HG03108 (cell line): ENCODE results near the gene PISD.

Experiments
- ATAC-seq: cut with Tn5 transposase; IDR thresholded peaks from one replicate; pipeline ENCODE4 v1.9.1; 2021; ENCODE audit warnings: moderate library complexity; ENCODE audit not compliant: unreplicated experiment

Gene PISD

DNA sequence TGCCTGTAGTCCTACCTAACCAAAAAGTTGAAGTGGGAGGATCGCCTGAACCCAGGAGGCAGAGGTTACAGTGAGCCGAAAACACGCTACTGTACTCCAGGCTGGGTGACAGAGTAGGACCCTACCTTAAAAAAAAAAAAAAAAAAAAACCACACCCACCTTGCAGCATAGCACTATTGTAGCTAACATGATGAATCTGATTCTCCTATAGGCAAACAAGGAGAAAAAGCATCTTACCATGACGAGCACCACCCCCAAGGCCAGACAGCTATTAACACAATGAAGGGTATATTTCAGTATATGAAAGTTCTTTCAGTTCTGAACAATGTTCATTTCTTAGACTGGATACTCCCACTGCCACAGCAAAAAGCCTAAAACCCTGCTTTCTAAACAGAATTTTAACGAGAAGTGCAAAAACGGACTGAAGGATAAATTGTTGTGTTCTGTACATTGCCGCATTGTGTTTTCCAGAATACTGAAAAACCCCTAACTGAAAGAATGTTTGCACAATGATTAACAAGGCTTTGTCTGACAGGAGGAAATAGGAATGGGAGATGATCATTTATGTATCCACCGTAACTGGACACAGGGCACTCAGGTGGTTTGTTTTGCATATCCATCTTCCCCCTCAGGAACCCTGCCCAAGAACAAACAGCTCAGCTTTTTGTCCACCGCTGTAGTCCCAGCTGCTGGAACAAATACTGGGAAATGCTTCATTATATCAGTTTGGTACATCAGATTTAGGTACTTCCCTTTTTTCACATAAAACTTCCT lies 8.9 kb downstream of the PISD start:
- no peak for ATAC-seq

DNA sequence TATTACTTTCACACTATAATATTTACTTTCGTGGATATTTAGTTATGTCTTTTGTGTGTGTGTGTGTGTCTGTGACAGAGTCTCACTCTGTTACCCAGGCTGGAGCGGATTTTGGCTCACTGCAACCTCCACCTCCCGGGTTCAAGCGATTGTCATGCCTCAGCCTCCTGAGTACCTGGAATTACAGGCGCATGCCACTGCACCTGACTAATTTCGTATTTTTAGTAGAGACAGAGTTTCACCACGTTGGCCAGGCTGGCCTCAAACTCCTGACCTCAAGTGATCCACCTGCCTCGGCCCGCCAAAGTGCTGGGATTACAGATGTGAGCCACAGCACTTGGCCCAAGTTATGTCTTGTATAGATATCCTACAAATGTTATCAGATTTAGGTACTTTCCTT lies 9.9 kb downstream of the PISD start:
- ATAC-seq, result no peak

DNA sequence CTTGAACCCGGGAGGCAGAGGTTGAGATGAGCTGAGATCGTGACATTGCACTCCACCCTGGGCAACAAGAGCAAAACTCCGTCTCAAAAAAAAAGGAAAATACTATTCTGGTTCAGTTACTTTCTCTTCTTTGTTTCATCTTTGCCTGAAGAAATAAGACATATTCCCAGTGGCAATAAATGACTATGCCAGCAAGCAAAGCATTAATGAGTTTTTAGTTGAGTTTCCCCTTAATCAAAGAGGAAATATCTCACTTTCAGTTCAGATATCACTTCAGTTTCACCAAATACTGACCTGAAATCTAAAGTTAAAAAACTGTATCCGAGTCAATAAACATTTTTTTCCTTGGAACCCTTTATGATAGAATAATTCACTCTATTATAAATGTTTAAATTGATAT lies 10.4 kb downstream of the PISD start:
- ATAC-seq, result no peak

DNA sequence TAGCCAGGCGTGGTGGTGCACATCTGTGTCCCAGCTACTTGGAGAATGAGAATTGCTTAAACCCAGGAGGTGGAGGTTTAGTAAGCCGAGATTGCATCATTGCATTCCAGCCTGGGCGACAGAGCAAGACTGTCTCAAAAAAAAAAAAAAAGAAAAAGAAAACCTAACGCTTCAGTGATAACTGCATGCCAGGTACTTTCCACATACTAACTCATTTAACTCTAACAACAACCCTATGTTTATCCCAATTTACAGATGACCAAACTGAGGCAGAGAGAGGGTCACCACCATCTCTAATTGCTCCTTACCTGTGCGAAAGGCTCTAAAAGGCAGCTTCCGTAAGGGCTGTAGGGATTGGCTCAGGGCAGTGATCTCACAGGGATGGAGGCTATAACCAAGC lies 11.6 kb downstream of the PISD start:
- ATAC-seq, result no peak

DNA sequence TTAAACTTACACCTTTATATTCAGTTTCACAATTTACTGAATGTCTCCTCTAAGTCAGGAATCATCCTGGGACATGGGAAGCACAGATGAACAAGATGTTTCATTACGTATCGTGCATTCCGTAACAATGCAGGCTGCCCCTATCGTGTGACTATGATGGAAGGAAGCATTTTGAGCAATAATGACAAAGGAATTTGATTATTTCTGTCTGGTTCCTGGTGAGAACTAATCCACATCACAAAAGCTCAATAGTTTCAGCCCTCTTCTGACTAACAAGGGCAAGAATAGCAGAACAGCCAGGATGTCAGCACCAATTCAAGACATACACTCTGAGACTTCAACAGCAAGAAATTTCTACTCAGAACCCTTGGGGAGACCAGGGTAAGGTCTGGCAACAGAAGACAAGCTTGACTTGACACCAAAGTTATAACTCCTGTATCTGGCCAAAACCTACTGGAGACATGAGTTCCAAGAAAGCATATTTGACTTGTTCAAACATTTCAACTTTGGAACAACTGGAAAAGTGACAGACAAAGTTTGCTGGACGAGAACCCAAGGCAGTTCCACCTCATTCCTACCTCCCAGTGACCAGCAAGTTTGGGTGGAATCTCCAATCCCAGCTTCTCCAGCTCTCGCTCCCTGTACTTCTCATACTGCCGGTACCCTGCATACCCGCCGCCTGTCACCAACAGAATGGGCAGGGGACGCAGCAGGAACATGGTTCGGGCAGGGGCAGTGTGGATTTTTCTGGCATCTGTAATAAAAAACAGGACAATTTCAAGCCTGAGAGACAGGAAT lies 14.3 kb downstream of the PISD start:
- ATAC-seq, result no peak

DNA sequence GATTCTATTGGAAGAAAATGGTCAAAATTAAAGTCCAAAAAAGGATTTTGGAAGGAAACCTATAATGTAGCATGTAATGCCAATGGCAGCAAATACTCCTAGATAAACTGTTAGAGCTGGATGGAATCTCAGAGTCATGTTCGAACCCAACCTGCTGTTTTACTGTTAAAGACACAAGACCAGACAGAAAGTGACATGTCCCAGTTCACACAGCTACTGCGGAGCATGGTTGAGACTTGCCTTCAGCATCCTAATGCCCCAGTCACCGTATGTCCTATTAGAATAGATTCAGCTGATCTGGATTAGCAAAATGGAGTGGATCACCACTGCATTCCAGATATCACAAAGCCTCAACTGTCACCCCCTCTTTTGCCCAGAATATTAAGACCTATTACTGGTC lies 14.9 kb downstream of the PISD start:
- ATAC-seq, result no peak

DNA sequence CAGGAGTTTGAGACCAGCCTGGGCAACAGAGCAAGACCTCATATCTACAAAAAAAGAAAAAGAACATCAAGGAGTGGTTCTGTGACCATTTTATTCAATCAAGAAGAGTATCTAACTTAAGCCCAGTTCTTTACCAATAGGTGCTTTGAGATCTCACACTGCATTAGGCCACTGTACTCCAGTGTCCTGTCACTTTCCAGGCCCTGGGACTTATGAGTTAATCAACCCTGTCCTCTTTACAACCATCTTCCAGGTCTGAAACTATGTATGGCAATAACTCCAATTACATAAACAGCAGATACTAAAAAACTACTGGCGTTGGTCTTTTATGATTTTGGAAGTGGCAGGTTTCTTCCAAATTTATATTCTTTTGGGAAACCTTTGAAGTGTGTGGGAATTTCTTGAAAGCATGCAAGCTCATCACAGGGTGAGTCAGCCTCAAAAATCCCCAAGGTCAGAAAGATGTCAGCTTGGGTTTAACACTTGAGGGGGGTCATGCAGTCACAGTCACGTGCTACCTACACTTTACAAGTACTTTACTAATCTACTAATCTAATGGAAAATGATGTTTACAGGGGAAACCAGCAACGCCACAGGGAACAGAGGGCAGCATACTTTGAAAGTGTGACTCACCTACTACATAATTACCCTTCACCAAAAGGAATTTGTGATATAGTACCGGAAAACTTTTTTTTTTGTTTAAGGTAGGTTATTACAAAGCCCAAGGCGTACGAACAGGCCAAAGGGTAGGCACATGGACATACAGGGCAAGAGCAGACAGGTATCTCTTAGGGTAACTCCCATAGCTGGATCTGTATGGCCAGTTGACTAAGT lies 15.6 kb downstream of the PISD start:
- no peak for ATAC-seq

DNA sequence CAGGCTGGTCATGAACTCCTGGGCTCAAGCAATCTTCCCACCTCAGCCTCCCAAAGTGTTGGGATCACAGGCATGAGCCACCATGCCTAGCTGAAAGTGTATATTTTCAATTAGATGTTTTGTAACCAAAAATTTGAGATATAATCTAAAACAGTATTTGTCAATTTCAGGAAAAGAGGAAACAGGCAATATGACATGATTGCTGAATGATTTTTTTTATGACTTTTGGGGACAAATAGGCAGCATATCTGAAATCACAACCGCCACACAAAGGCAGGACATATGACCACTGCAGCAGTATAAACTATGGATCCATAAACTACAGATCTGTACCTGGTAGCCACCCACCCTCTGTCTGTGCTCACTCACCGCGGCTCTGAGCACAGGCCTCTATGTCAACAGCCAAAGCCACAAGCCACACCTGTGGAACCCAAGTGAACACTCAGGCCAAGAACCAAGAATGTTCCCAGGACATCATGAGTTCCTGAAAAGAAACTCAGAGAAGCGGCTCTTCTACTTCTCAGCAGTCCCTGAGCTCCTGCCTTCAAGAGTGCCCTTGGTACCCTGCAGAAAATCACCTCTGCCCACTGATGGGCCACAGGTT lies 22.5 kb downstream of the PISD start:
- no peak for ATAC-seq

DNA sequence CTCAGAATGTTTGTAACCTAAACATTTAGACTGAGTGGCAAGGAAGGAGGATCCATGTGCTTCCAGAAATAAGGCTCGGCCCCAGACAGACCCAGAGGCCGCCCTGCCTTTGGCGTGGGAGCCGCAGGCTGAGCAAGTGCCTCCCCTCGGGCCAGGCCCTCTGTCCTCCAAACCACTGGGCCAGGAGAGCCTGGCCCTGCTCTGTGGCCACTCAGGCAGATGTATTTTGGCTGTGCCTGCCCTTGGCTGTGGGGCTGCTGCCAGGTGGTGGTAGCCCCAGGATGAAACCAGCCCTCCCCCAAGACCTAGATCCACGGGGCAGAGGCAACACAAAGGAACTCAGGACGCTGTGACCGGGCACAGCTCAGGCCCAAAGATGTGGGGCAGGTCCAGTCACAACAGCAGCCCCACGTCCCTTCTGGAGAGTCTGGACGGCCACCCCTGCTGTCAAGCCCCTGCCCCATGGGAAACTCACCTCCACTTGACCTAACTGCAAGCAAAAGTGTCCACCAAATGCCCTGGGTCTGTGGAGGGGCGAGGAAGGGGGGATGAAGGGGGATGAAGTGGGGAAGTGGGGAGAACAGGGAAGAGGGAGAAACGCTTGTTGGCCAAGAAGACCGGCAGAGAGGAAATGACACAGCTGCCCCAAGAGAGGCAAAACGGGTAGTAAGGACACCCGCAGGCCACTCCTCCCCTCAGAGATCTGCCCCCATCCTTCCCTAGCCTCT lies 24.0 kb downstream of the PISD start:
- ATAC-seq, result peak; percentile 50

DNA sequence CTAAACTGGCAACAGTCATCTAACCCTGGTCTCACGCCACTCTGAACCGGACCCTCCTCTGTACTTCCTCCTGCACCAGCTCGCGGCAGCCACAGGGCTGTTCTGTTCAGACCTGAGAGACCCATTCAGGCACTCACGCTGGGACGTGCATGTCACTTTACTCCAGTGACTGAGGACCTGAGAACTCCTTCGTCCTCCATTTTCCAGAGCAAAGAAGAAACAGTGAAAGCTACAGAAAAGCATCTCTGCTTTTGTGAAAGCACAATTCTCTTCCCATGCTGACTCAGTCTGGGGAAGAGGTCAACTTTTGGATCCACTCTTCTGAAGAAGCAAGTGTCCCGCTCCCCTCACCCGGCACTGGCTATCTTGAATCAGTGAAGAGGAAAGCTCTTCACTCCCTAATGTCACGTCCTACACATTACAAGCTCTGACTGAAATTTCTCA lies 24.5 kb downstream of the PISD start:
- peak; percentile 30 for ATAC-seq

DNA sequence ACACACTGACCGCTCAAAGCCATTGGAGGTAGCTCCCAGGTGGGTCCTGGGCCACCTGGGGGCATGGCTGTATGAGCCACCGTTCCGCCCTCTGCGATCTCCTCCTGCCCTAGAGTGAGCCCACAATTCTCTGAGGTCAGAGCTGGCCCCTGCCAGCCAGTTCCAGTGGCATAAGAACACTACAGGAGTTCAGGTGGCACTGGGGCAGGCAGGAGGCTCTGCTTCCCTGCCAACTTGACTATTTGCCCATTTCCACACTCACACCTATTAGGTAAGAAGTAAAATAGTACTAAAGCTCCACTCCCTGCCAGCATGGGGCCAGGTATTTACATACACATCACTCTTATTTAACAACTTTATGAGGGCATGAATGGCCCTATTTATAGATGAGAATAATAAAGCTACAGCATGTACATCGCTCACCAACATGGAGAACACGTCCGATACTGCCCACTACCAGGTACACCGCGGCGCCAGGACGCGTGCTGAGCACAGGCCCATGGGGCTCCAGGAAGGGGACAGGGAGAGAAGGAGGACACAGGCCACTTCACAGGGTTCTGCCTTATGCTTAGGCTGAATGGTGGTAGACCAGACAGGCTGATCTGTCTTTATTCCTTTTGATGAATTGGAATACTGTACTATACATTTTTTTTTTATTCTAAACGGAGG lies 26.2 kb downstream of the PISD start:
- ATAC-seq, result no peak

DNA sequence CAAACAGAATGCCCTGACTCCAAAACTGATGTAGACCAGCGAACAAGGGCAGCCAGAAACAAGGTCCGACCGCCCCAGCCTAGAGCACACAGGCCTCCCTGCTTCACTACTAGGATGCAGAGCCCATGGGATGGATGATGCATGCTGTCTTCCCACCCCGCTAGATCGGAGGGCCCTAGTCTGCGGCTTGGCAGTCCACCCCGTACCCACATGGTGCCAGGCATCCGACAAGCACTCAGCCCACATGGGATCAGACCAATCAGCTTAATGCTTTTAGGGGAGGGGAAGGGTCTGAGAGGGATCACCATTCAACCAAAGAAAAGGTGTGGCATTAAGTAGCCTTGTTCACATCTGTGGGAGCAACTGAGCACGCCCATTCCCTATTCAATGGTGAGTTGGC lies 30.6 kb downstream of the PISD start:
- no peak for ATAC-seq

DNA sequence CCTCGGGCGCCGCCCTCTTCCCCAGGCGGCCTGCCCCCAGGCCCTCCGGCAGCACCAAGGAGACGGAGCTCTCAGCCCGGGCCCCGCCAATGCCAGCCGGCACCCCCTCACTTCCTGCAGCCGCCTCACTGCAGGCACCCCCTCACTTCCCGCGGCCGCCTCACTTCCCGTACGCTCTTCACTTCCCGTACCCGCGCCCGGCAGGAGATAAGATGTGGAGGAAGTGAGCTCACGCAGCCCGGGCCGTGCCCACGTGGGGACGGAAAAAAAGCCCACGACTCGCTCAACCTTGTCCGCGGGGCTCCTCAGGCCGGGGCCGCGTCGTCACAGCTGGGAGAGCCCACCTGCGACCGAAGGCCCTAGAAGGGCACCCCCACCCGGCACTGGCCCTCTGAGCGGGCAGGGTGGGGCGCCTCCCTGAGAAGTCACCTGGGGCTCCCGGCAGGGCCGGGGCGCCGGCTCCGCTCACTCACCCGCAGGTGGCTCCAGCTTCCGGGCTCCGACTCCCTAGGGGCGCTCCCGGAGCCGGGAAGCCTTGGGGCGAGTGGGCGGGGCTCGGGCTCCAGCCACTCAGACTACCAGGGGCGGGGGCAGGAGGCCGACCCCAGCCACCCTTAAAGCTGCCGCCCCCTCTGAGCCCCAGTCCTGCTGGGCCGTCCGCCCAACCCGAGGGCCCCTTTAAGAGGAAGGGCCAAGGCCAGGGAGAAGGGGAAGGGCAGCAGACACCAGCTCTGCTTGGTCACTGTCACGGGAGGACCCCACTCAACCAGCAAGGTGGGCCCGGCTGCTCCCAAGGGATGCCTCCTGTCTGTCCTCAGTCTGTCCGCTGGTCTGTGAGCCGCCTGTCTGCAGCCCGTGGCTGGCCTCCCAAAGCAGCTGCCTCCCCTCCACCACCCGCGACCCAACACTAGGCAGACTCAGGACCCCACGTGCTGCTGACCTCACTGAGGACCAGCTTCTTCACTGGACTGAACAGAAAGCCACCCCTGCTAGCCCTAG lies 31.4 kb downstream of the PISD start:
- peak; percentile 45 for ATAC-seq

DNA sequence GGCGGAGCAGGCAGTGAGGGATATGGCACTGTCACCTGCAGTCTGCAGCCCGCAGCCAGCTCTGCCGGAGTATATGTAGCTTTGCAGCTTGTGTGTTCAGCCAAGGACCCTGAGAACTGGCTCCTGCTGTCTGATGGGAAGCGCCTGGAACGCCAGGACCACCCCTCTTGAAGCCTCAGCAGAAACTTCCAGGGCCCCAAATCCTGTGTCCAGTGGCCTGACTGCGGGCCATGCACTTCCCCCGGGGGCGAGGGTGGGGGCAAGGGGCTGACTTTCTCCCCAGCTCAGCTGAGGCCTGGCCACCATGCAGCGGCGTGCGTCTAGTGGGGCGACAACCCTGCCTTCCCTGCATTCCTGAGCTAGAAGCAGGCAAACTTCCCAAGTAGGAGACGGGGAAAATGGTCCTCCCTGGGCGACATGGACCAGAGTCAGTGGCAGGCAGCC lies 32.3 kb downstream of the PISD start:
- ATAC-seq, result no peak

DNA sequence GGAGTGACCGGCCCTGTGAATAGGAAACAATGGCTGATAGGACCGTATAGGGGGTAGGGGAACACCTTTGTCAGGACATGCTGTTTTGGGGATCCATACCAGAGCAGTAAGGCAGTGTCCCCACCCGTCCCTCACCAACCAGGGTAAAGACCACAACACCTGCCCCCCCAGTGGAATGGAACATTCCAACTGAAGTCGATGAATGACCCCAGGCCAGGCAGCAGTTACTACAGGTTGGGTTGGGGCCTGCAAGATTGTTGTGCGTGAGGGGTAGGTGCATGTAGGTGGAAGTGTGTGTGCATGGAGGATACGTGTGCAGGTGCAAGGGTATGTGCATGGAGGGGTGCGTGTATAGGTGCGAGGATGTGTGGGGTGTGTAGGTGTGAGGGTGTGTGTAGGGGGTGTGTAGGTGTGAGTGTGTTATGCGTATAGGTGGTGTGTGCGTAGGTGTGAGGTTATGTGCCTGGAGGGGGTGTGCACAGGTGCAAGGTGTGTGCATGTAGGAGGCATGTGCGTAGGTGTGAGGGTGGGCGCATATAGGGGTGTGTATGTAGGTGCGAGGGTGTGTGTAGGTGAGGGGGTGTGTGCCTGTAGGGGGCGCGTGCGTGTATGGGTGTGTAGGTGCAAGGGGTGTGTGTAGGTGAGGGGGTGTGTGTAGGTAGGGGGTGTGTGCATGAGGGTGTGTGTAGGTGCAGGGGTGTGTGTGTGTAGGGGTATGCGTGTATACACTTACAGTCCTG lies 32.9 kb downstream of the PISD start:
- no peak for ATAC-seq

DNA sequence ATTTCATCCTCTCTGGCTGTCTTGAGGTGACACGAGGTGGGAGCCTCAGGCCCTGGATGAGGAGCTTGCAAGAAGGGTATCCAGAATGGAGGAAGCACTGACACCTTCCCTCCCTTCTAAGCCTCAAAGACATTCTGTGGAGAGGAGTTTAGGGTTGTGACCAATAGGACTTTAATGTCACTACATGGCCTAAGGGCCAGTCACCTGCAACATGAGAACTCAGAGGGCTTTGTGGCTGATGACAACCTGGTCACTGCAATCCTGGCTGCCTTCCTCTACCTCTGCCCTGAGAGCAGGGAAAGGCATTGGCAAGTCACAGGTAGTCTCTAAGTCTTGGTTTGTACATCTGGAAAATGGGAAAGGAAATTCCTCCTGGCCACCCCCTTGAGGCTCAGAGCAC lies 33.7 kb downstream of the PISD start:
- no peak for ATAC-seq

DNA sequence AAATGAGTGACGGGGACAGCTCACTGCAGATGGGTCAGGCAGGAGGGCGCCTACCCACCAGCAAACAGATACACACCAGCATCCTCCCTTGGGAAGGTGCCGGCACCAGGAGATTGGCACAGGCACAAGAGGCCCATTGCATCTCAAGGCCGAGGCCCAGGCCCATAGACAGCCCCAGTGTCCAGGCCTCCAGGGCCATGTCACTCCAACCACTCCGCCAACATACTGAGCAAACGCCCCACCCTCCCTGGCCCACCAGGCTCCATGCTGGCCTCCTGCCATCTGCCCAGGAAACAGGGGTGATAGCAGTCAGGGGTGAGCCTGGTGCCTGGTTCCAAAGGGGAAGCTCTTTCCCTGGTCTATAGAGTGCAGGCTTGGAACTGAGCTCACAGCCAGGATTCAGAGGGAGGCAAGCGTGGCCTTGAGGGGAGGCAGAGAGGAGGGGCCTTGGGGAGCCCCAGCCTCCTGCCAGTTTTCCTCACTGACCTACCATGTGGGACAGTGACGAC lies 34.7 kb downstream of the PISD start:
- no peak for ATAC-seq
